ENCODE measurements around the gene MYBPHL. TPM values are rescaled to one million over a fixed set of nuclear protein-coding genes. Genes with fewer than 3 reads are reported as not detected.

The MYBPHL gene
- total RNA-seq, 1 donor from 2014 or later = not detected

DNA sequence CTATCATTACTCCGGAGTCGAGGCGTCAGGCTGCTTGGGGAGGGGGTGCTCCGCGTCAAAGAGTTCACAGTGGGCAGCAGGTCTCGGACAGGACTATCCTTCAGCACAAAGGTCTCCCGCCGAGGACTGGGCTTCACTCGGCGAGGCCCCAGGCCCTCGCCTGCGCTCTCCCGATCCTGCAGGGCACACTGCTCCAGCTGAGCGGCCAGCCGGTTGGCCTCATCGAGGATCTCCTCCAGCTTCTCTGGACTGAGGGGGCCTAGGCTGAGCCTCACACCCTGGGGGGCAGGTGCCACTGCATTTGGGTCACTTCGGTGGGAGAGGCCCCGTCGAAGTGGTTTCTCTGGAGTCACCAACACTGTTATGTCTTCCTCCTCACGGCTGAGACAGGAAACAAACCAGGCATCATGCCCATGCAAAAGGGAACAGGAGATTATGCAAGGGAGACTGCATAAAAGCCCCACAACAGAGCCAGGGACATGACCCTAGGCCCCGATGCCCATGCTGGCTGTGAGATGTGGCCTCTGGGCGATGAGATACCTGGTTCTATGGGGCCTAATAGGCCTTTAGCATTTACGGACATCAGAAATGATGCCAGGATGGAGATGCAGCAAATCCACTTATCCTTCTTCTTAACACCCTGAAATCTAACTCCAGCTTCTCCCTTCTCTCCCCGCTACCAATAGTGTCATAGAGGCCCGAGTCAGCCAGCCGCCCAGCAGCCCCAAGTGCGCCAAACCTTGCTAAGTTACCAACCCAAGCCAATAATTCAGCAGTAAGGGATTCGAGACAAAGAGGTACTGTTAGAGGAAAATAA lies 24.9 kb downstream of the MYBPHL start:
- Mint-ChIP-seq H3K36me3 (ENCODE audit: low read depth, unreplicated experiment) (peaks cover 9% of the 10 kb centered on the region), H3K27ac (ENCODE audit: unreplicated experiment) (no peak overlapping the region), H3K4me1 (ENCODE audit: unreplicated experiment) (peaks cover 19% of the 10 kb centered on the region), H3K9me3 (ENCODE audit: unreplicated experiment) (no peaks in the 10 kb centered on the region), H3K27me3 (ENCODE audit: unreplicated experiment) (peaks cover 6% of the 10 kb centered on the region), H3K4me3 (ENCODE audit: unreplicated experiment) (peak overlapping the region; percentile 99)
- TF ChIP-seq, protein P1, sequence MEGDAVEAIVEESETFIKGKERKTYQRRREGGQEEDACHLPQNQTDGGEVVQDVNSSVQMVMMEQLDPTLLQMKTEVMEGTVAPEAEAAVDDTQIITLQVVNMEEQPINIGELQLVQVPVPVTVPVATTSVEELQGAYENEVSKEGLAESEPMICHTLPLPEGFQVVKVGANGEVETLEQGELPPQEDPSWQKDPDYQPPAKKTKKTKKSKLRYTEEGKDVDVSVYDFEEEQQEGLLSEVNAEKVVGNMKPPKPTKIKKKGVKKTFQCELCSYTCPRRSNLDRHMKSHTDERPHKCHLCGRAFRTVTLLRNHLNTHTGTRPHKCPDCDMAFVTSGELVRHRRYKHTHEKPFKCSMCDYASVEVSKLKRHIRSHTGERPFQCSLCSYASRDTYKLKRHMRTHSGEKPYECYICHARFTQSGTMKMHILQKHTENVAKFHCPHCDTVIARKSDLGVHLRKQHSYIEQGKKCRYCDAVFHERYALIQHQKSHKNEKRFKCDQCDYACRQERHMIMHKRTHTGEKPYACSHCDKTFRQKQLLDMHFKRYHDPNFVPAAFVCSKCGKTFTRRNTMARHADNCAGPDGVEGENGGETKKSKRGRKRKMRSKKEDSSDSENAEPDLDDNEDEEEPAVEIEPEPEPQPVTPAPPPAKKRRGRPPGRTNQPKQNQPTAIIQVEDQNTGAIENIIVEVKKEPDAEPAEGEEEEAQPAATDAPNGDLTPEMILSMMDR (IDR thresholded peaks at IDR 0.05; ENCODE audit: unreplicated experiment) = no peak
- DNase-seq (ENCODE audit: low spot score) = no peak

DNA sequence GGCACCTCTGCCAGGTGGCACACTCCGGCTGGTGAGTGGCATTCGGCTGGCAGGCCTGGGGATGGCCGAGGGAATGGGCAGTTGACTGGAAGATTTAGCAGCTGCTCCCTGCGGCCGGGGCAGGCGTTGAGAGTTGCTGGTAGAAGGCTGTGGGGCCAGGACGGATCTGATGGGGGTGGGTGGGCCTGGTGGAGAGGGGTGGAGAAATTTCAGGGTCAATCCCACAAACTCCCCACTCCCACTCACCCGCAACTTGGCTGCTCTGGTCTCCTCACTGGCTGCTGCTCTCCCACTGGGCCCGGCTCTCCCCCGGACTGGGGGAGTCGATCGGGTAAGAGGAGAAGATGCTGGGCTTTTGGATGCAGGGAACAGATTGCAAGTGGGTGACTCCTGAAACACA lies 25.9 kb downstream of the MYBPHL start:
- Mint-ChIP-seq H3K4me3 (ENCODE audit: unreplicated experiment) (no peak overlapping the region), H3K9me3 (ENCODE audit: unreplicated experiment) (no peaks in the 10 kb centered on the region), H3K27me3 (ENCODE audit: unreplicated experiment) (peaks cover 6% of the 10 kb centered on the region), H3K4me1 (ENCODE audit: unreplicated experiment) (peaks cover 21% of the 10 kb centered on the region), H3K36me3 (ENCODE audit: low read depth, unreplicated experiment) (peaks cover 9% of the 10 kb centered on the region), H3K27ac (ENCODE audit: unreplicated experiment) (no peak overlapping the region)
- TF ChIP-seq, protein P1 (IDR thresholded peaks at IDR 0.05; ENCODE audit: unreplicated experiment) = no peak
- no peak for DNase-seq (ENCODE audit: low spot score)

DNA sequence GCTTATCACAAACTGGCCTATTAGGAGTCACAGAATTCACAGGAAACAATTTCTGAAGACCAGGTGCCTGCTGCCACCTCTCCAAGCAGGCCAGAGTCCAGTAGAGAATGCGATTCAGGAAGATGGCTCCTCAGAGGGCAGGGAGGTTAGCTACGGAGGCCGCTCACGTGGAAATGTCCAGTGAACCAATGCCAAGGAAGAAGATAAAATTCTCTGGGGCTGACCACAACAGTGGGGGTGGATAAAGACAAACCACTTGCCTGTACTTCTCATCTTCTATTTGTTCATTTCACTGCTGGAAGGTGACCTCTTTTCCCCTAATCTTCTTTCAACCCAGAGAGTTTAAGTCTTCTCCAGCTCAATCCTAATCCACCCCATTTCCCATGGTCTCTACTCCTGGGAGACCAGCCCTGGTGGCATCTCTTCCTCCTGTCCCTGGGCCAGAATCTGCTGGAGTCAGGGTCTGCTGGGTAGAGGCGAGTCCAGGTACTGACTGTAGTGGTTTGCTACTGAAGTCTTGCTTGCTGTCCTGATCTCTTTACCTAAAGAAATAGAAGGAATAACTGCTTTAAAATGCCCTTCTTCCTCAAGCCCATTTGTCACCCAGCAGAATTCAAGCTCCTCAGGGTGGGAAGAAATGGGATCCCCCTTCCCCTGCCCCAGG lies 27.1 kb downstream of the MYBPHL start:
- Mint-ChIP-seq H3K4me3 (ENCODE audit: unreplicated experiment) (no peak overlapping the region), H3K27ac (ENCODE audit: unreplicated experiment) (no peak overlapping the region), H3K27me3 (ENCODE audit: unreplicated experiment) (peaks cover 8% of the 10 kb centered on the region), H3K4me1 (ENCODE audit: unreplicated experiment) (peaks cover 32% of the 10 kb centered on the region), H3K36me3 (ENCODE audit: low read depth, unreplicated experiment) (peaks cover 9% of the 10 kb centered on the region), H3K9me3 (ENCODE audit: unreplicated experiment) (no peaks in the 10 kb centered on the region)
- DNase-seq (ENCODE audit: low spot score) = no peak
- TF ChIP-seq, protein P1 (IDR thresholded peaks at IDR 0.05; ENCODE audit: unreplicated experiment) = no peak

DNA sequence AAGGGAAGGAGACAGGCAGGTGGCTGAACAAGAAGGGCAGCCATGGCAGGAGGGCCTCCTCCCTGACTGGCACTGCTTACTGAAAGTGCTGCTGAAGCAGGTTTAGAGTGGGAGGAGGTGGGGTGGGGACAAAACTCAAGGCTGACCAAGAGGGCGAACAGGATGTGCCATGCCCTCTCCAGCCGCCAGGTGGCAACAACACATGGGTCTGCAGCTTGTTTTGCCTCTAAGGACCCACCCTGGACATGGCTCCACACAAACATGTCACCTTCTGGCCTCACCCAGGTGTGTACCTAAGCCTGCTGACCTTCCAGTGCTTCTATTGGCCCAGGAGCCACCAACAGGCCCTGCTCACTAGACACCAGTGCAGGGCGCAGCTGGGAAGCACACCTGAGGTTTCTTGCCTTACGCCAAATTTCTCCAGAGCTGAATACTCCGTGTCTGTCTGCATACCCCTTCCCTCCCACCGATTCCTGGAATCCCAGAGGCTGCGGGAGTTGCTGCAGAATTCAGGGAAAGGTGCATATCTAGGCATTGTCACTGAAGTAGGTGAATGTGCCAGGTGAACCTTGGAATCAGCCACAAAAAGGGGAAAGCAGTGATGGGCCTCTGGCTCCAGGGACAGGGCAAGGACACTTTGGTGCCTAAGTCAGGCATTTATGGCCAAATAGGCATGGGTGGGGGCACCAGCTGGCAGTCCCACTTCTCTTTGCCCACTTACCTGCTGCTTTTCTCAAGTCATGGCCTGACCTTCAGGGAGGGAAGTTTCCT lies 29.2 kb downstream of the MYBPHL start:
- Mint-ChIP-seq H3K36me3 (ENCODE audit: low read depth, unreplicated experiment) (peaks cover 9% of the 10 kb centered on the region), H3K9me3 (ENCODE audit: unreplicated experiment) (no peaks in the 10 kb centered on the region), H3K27ac (ENCODE audit: unreplicated experiment) (no peak overlapping the region), H3K4me3 (ENCODE audit: unreplicated experiment) (no peak overlapping the region), H3K27me3 (ENCODE audit: unreplicated experiment) (peaks cover 8% of the 10 kb centered on the region), H3K4me1 (ENCODE audit: unreplicated experiment) (peaks cover 35% of the 10 kb centered on the region)
- DNase-seq (ENCODE audit: low spot score) = peak; percentile 81
- TF ChIP-seq, protein P1 (IDR thresholded peaks at IDR 0.05; ENCODE audit: unreplicated experiment) = peak; percentile 94
